A549 treated with ZK216348 at 1 μM for 4 hours (cell line): ENCODE results near the gene ANKRD13D. TPM values are rescaled to one million over a fixed set of nuclear protein-coding genes. Genes with fewer than 3 reads are reported as not detected.

Experiments used
- total RNA-seq: library from RNA; stranded (reverse); fragments of 200-300 nt; extraction: Qiagen RNA extraction; gene quantifications from 5 replicates; pipeline ENCODE4 v1.2.3, GENCODE V29; 2022; ENCODE audit warnings: low read depth

The ANKRD13D gene
- total RNA-seq = 16.2 to 30.1 TPM (median 24.8 TPM) in 5 replicates

GRCh38 chr11:67289226-67289650 lies at the start of gene ANKRD13D:
ANKRD13D (plus strand) TSS chr11:67289303; CDS start chr11:67289461, 158 bp downstream.

DNA sequence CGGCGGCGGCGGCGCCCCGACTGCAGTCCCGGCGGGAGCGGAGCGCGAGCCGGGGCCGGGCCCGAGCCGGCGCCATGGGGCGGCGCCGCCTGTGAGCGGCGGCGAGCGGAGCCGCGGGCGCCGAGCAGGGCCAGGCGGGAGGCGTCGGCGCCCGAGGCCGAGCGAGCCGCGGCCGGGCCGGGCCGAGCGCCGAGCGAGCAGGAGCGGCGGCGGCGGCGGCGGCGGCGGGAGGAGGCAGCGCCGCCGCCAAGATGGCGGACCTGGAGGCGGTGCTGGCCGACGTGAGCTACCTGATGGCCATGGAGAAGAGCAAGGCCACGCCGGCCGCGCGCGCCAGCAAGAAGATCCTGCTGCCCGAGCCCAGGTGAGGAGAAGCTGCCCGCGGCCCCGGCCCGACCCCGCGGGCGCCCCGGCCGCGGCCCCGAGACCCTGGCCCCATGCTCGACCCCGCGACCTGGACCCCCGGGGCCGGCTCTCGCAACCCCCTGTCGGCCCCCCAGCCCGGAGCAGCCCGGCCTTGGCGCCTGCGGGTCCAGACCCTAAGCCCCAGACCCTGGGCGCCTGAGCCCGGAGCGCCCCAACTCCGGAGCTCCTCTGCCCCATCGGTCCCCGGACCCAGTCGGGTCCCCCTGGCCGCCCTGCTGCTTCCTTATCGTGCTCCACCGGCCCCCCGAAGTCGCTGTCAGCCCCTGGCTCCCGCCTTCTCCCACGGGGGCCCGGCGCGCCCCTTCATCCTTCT lies 22.5 kb upstream of the ANKRD13D start, which contains the start of gene GRK2:
TSS of gene GRK2 (plus strand) at position 25 of the 739 bp plus-strand sequence. CDS start at position 252, 227 bp downstream.

DNA sequence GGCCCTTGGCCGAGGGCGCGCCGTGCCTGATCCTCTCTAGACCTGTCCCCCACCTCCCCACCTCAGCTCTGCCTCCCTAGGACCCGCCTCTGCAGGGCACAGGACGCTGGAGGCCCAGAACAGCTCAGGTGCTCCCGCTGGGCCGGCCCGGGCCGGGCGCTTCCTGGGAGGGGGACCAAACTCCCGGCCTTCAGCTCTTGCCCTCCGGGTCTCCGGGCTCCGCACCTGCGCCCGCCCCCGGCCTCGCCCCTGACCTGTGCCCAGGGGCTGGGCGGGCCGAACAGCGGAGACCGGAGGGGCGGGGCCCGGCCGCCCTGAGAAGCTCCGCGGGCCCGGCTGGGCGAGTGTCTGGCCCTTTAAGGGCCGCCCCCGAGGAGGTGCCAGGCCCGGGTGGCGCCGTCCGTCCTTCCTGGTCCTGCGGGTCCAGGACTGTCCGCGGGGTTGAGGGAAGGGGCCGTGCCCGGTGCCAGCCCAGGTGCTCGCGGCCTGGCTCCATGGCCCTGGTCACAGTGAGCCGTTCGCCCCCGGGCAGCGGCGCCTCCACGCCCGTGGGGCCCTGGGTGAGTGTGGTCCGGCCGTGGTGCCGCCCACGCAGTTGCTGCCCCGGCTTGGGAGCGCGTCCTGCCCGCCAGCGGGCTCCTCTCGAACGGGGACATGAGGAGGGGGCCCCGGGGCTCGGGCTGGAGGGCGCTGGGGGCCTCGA lies 14.2 kb downstream of the ANKRD13D start, which contains the start of gene SSH3:
TSS of gene SSH3 (plus strand) at position 399 of the 703 bp plus-strand sequence. CDS start at position 495, 96 bp downstream.

Other genes starting within 250 kb of the ANKRD13D start
- 28.9 to 58.5 TPM (median 44.9 TPM) in 5 replicates for gene RHOD, start 232.5 kb upstream of the ANKRD13D start, total RNA-seq
- gene KDM2A, start 170.0 kb upstream of the ANKRD13D start, total RNA-seq = 41.7 to 51.3 TPM (median 49.3 TPM) in 5 replicates
- gene GRK2, start 22.8 kb upstream of the ANKRD13D start, total RNA-seq = 24.2 to 47.0 TPM (median 42.2 TPM) in 5 replicates
- 18.7 to 29.1 TPM (median 27.1 TPM) in 5 replicates for gene SSH3, start 14.2 kb downstream of the ANKRD13D start, total RNA-seq
- gene POLD4, start 64.2 kb downstream of the ANKRD13D start, total RNA-seq = 178 to 259 TPM (median 241 TPM) in 5 replicates
- gene CLCF1, start 84.3 kb downstream of the ANKRD13D start, total RNA-seq = 31.1 to 50.6 TPM (median 43.0 TPM) in 5 replicates
- gene RAD9A, start 102.7 kb downstream of the ANKRD13D start, total RNA-seq = 19.5 to 36.8 TPM (median 32.0 TPM) in 5 replicates
- gene PPP1CA, start 112.6 kb downstream of the ANKRD13D start, total RNA-seq = 240 to 296 TPM (median 291 TPM) in 5 replicates
- gene TBC1D10C, start 114.8 kb downstream of the ANKRD13D start, total RNA-seq = 0.04 to 0.21 TPM (median 0.15 TPM) in 3 of 5 replicates, not detected in the others
- 0.08 to 0.21 TPM (median 0.14 TPM) in 5 replicates for gene CARNS1, start 126.4 kb downstream of the ANKRD13D start, total RNA-seq
- 33.7 to 50.6 TPM (median 48.8 TPM) in 5 replicates for gene RPS6KB2, start 139.2 kb downstream of the ANKRD13D start, total RNA-seq
- 0.22 to 0.62 TPM in 2 of 5 replicates, not detected in the others for gene PTPRCAP, start 148.4 kb downstream of the ANKRD13D start, total RNA-seq
- 38.0 to 67.3 TPM (median 57.2 TPM) in 5 replicates for gene CORO1B, start 154.2 kb downstream of the ANKRD13D start, total RNA-seq
- gene GPR152, start 163.4 kb downstream of the ANKRD13D start, total RNA-seq = 0.13 TPM in 1 of 5 replicates, not detected in the others
- gene CABP4, start 166.1 kb downstream of the ANKRD13D start, total RNA-seq = not detected in 5 replicates
- gene TMEM134, start 179.9 kb downstream of the ANKRD13D start, total RNA-seq = 36.4 to 70.3 TPM (median 62.1 TPM) in 5 replicates
- gene AIP, start 193.7 kb downstream of the ANKRD13D start, total RNA-seq = 43.6 to 48.9 TPM (median 48.0 TPM) in 5 replicates
- gene PITPNM1, start 216.1 kb downstream of the ANKRD13D start, total RNA-seq = 34.1 to 60.5 TPM (median 47.3 TPM) in 5 replicates
- gene CDK2AP2, start 218.9 kb downstream of the ANKRD13D start, total RNA-seq = 50.3 to 95.2 TPM (median 85.4 TPM) in 5 replicates
- not detected in 5 replicates for gene CABP2, start 234.1 kb downstream of the ANKRD13D start, total RNA-seq